GM23248 (cell line): ENCODE results near the gene TAF1B. TPM values are rescaled to one million over a fixed set of nuclear protein-coding genes. Genes with fewer than 3 reads are reported as not detected.

ENCODE experiments used
- DNase-seq: peaks from one replicate; pipeline ENCODE4 v3.0.0-alpha.2; 2015
- H2AFZ ChIP-seq: fragments of 200-600 bp; sonication (generic); 2 replicates; pipeline ENCODE4 v1.6.1; 2016; ENCODE audit warnings: antibody characterized with exemption
- H3F3A ChIP-seq: fragments of 200-600 bp; sonication (generic); 2 replicates; pipeline ENCODE4 v1.6.1; 2016; ENCODE audit warnings: mild to moderate bottlenecking, antibody characterized with exemption, mixed run types; ENCODE audit not compliant: insufficient read depth
- H3K27ac ChIP-seq: fragments of 200-600 bp; sonication (generic); 2 replicates; pipeline ENCODE4 v1.5.1; 2016; ENCODE audit warnings: mild to moderate bottlenecking
- H3K27me3 ChIP-seq: fragments of 200-600 bp; sonication (generic); replicated peaks from 2 replicates; pipeline ENCODE4 v1.6.1; 2016; ENCODE audit warnings: mild to moderate bottlenecking; ENCODE audit not compliant: insufficient read depth
- H3K36me3 ChIP-seq: fragments of 200-600 bp; sonication (generic); 2 replicates; pipeline ENCODE4 v1.6.1; 2016; ENCODE audit warnings: low read depth, mild to moderate bottlenecking
- H3K4me1 ChIP-seq: fragments of 200-600 bp; sonication (generic); 2 replicates; pipeline ENCODE4 v1.6.1; 2016; ENCODE audit warnings: mild to moderate bottlenecking; ENCODE audit not compliant: insufficient read depth
- H3K4me2 ChIP-seq: fragments of 200-600 bp; sonication (generic); one replicate; pipeline ENCODE4 v1.6.1; 2016; ENCODE audit warnings: mild to moderate bottlenecking; ENCODE audit not compliant: unreplicated experiment
- H3K4me3 ChIP-seq: fragments of 200-600 bp; sonication (generic); 2 replicates; pipeline ENCODE4 v1.5.1; 2016; ENCODE audit warnings: mild to moderate bottlenecking
- H3K79me2 ChIP-seq: fragments of 200-600 bp; sonication (generic); 2 replicates; pipeline ENCODE4 v1.6.1; 2016; ENCODE audit warnings: mild to moderate bottlenecking; ENCODE audit not compliant: insufficient read depth
- H3K9ac ChIP-seq: fragments of 200-600 bp; sonication (generic); 2 replicates; pipeline ENCODE4 v1.6.1; 2016; ENCODE audit warnings: mild to moderate bottlenecking
- H3K9me2 ChIP-seq: fragments of 200-600 bp; sonication (generic); 2 replicates; pipeline ENCODE4 v1.6.1; 2016; ENCODE audit warnings: mixed run types, mild to moderate bottlenecking, moderate library complexity; ENCODE audit not compliant: insufficient read depth
- H3K9me3 ChIP-seq: fragments of 200-600 bp; sonication (generic); one replicate; pipeline ENCODE4 v1.6.1; 2017; ENCODE audit warnings: low read depth
- H4K20me1 ChIP-seq: fragments of 200-600 bp; sonication (generic); 2 replicates; pipeline ENCODE4 v1.6.0; 2016; ENCODE audit not compliant: insufficient read depth
- EZH2 ChIP-seq: fragments of 200-600 bp; sonication (generic); IDR thresholded peaks from 2 replicates; pipeline ENCODE4 v1.6.1; 2018; ENCODE audit warnings: antibody characterized with exemption, mild to moderate bottlenecking; ENCODE audit not compliant: insufficient read depth, poor library complexity, severe bottlenecking
- EZH2phosphoT487 ChIP-seq: fragments of 200-600 bp; sonication (generic); IDR thresholded peaks from 2 replicates; pipeline ENCODE4 v1.6.1; 2018; ENCODE audit warnings: antibody characterized with exemption, moderate library complexity, mild to moderate bottlenecking, low read depth; ENCODE audit not compliant: insufficient read depth
- WGBS, 2 experiments: methylation state at CpG; one replicate each; pipeline ENCODE4 v1.1.6; 2015 to 2017; ENCODE audit warnings: low lambda C conversion rate in 2 of 2, low coverage in 1 of 2; ENCODE audit errors: missing lambda C conversion rate in 2 of 2; 5-methylcytosine and 5-hydroxymethylcytosine counted together
- in situ Hi-C: fragments of 300-500 bp; cut with MboI; formaldehyde crosslinking; loops from 2 replicates; pipeline ENCODE4 v1.15.0; 2020
- polyA plus RNA-seq: library from polyadenylated mRNA; unstranded; fragments of >200 nt; fragmentation: Nextera tagmentation; extraction: Ambion mirVana; gene quantifications from 2 replicates; pipeline ENCODE4 v1.2.1, GENCODE V29; 2016
- total RNA-seq: library from RNA; depleted of rRNA; stranded (reverse); fragments of >200 nt; shearing (Covaris generic); gene quantifications from 2 replicates; pipeline ENCODE4 v1.2.3, GENCODE V29; 2014

TAF1B gene
- total and polyA plus RNA-seq, 2 experiments from 2014 or later = 16.6 to 27.0 TPM

DNA sequence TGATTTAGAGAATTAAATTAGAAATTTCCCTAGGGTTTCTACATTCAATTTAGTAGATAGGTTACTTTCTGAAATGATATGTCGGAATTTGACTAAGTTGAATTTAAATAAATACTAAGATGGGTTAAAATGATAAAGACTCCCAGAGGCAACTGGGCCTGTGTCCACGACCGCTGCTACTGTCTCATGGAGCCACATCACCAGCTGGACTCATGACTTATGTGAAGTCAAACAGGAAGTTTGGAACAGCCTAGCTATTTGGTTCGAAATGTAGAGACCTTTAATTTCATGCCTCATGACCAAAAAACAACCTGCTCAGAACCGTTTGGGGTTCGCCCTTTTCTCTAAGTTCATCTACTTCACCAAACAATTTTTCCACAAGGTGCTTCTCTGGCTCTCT is 130.4 kb downstream of the TAF1B start:
- in situ Hi-C loops = no loop called here
- peak overlapping the region; percentile 67 for H3K27ac ChIP-seq

DNA sequence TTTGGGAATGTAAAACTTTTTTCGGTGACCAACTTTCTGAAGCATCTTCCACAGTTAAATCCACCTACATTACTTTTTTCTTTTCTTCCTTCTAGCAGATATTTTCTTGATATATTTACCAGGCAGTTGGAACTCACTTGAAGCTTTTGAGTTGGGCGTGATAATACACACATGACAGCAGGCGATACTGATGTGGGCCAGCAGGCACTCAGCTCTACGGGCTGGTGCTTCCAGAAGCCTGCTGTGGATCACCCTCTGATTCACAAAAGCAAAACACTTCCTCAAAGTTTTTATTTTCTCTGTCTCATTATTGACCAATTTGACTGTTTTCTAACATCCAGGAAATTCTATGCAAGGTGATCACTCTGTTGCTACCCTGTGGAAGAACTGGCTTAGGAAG is 131.1 kb downstream of the TAF1B start:
- Histone ChIP-seq H3K9me3 (no peaks in the 10 kb centered on the region), H3K4me2 (no peak overlapping the region), H3K9ac (no peak overlapping the region), H3K36me3 (no peaks in the 10 kb centered on the region), H3K4me1 (peaks cover 50% of the 10 kb centered on the region), H3K27me3 (no peaks in the 10 kb centered on the region), H3K9me2 (no peaks in the 10 kb centered on the region), H4K20me1 (no peaks in the 10 kb centered on the region), H3K79me2 (no peaks in the 10 kb centered on the region), H2AFZ (no peak overlapping the region), H3K4me3 (no peak overlapping the region), H3K27ac (no peak overlapping the region), H3F3A (peaks cover 55% of the 10 kb centered on the region)
- no peak for DNase-seq
- 63% methylated on average over 4 of the region's 4 CpGs for WGBS, 2 experiments
- TF ChIP-seq EZH2 (no peak), EZH2phosphoT487 (no peak)
- in situ Hi-C loops = no loop called here

More for the DNA sequence above, 130.4 kb downstream of the TAF1B start:
- Histone ChIP-seq H3K36me3 (no peaks in the 10 kb centered on the region), H3K9me2 (no peaks in the 10 kb centered on the region), H3K4me3 (no peak overlapping the region), H3K9ac (peak overlapping the region; percentile 48), H3K9me3 (no peaks in the 10 kb centered on the region), H3K27me3 (no peaks in the 10 kb centered on the region), H3K4me1 (peaks cover 49% of the 10 kb centered on the region), H2AFZ (no peak overlapping the region), H3K4me2 (peak overlapping the region; percentile 69), H3F3A (peaks cover 55% of the 10 kb centered on the region), H3K79me2 (no peaks in the 10 kb centered on the region), H4K20me1 (no peaks in the 10 kb centered on the region)
- TF ChIP-seq EZH2phosphoT487 = no peak
- no peak for TF ChIP-seq EZH2
- DNase-seq = no peak
- 62 to 64% methylated on average over 6 of the region's 6 CpGs for WGBS, 2 experiments

DNA sequence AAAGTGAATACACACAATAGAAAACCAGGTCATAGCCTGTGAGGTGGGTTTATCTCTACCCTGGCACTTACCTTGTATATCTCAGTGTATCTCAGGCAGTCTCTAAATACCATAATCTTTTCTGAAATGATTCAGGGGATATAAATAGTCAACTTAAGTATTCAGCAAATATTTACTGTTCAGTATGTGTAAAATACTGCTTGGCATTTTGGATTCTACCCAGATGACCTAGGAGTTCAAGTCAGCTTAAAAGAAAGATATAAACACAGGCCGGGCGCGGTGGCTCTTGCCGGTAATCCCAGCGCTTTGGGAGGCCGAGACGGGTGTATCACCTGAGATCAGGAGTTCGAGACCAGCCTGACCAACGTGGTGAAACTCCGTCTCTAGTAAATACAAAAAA is 132.1 kb downstream of the TAF1B start:
- WGBS, 2 experiments = 90 to 91% methylated on average over 10 of the region's 10 CpGs
- Histone ChIP-seq H3K9me3 (no peaks in the 10 kb centered on the region), H3K36me3 (no peaks in the 10 kb centered on the region), H3K27me3 (no peaks in the 10 kb centered on the region), H3K4me3 (no peak overlapping the region), H3K9ac (no peak overlapping the region), H2AFZ (no peak overlapping the region), H3K4me1 (peaks cover 58% of the 10 kb centered on the region), H3K27ac (no peak overlapping the region), H3K4me2 (no peak overlapping the region), H3K9me2 (no peaks in the 10 kb centered on the region), H3F3A (peaks cover 64% of the 10 kb centered on the region), H3K79me2 (no peaks in the 10 kb centered on the region), H4K20me1 (no peaks in the 10 kb centered on the region)
- in situ Hi-C loops = no loop called here
- TF ChIP-seq EZH2 = no peak
- no peak for DNase-seq

DNA sequence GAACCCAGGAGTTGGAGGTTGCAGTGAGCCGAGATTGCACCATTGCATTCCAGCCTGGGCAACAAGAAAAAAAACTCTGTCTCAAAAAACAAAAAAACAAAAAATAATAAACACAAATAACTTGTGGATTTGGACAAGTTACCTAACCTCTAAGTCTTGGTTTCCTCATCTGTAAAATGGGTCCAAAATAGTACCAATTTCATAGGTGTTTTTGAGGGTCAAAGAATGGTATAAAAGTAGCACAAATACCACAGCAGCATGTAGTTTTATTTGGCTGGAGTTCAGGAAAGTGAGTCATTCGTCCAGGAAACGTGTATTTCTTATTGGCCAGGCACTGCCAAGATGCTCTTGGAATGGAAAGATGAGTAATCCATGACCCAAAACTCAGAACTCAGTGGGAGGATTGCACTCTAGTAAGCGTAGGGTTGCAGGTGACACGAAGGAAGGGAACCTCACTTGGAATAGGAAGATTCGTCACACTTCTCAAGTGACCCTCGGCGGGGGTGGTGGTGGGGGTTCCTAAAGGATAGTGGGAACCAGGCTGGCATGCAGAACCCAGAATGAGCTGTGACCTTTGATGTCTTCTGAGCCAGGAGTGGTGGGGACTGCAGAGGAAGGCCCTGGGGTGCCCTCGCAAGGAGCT is 132.7 kb downstream of the TAF1B start:
- H4K20me1 ChIP-seq = no peaks in the 10 kb centered on the region
- peaks cover 62% of the 10 kb centered on the region for H3F3A ChIP-seq
- H3K4me2 ChIP-seq = no peak overlapping the region
- H2AFZ ChIP-seq = no peak overlapping the region
- H3K79me2 ChIP-seq = no peaks in the 10 kb centered on the region
- no peaks in the 10 kb centered on the region for H3K27me3 ChIP-seq
- H3K36me3 ChIP-seq = no peaks in the 10 kb centered on the region
- 23% methylated on average over 9 of the region's 9 CpGs for WGBS, 2 experiments
- H3K27ac ChIP-seq = peak overlapping the region; percentile 37; the same call in 1 of the 2 replicates
- H3K9me3 ChIP-seq = no peaks in the 10 kb centered on the region
- in situ Hi-C loops = no loop called here
- no peak overlapping the region for H3K4me3 ChIP-seq
- H3K4me1 ChIP-seq = peaks cover 58% of the 10 kb centered on the region
- no peaks in the 10 kb centered on the region for H3K9me2 ChIP-seq
- peak; percentile 97 for DNase-seq
- no peak overlapping the region for H3K9ac ChIP-seq
- TF ChIP-seq EZH2phosphoT487 (no peak), EZH2 (no peak)

DNA sequence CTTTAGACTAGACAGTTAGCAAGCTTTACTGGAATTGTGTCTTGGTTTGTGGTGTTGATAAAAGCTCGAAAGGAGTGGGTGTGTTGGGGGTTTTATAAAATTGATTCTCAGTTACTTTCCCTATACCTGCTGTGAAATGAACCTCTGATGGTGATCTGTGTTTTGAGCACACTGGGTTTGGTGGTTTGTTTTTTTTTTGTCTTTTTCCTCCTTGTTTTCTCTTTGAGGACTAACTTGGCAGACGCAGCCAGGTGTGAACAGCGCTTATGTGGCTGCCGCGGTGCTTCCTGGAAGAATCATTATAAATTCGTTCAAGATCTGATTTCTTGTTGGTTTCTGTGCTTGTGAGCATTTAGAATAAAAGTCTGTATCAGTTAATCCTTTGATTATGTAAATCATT is 136.7 kb downstream of the TAF1B start:
- no peak overlapping the region for H3K4me3 ChIP-seq
- no peaks in the 10 kb centered on the region for H4K20me1 ChIP-seq
- no peaks in the 10 kb centered on the region for H3K9me3 ChIP-seq
- peaks cover 65% of the 10 kb centered on the region for H3K4me1 ChIP-seq
- DNase-seq = no peak
- 89 to 93% methylated on average over 6 of the region's 6 CpGs for WGBS, 2 experiments
- peak overlapping the region; percentile 7; the same call in 1 of the 2 replicates for H3K27ac ChIP-seq
- H3K9me2 ChIP-seq = no peaks in the 10 kb centered on the region
- H3K27me3 ChIP-seq = no peaks in the 10 kb centered on the region
- no peaks in the 10 kb centered on the region for H3K36me3 ChIP-seq
- in situ Hi-C loops = no loop called here
- no peak overlapping the region for H2AFZ ChIP-seq
- no peaks in the 10 kb centered on the region for H3K79me2 ChIP-seq
- H3F3A ChIP-seq = peaks cover 65% of the 10 kb centered on the region
- TF ChIP-seq EZH2phosphoT487 (no peak), EZH2 (no peak)
- H3K4me2 ChIP-seq = peak overlapping the region; percentile 28
- no peak overlapping the region for H3K9ac ChIP-seq
